HG03103 (cell line): ENCODE data around the gene GRPEL2.
"Not testable (repeated sequence)": the region's sequence is repeated elsewhere in the genome, so short reads cannot be mapped to it uniquely, and the experiment has no call there.

Experiments
- ATAC-seq: cut with Tn5 transposase; IDR thresholded peaks from one replicate; pipeline ENCODE4 v1.9.1; 2021; ENCODE audit warnings: low read depth; ENCODE audit not compliant: unreplicated experiment

GRPEL2 gene

GRCh38 chr5:149374801-149375200, 29.5 kb downstream of the GRPEL2 start:
- no peak for ATAC-seq

- no peak for ATAC-seq
These were observed 30.1 kb downstream of the GRPEL2 start for GRCh38 chr5:149375434-149375833.

GRCh38 chr5:149376104-149376503, 30.8 kb downstream of the GRPEL2 start:
- no peak for ATAC-seq

GRCh38 chr5:149376711-149377447, 31.6 kb downstream of the GRPEL2 start:
- ATAC-seq = no peak

- no peak for ATAC-seq
These were observed 33.0 kb downstream of the GRPEL2 start for GRCh38 chr5:149378241-149378820.

- ATAC-seq = no peak
These were observed 34.0 kb downstream of the GRPEL2 start, which contains the start of gene IL17B for GRCh38 chr5:149379177-149379761. IL17B (minus strand) TSS chr5:149379292; CDS start chr5:149379225, 67 bp downstream.

GRCh38 chr5:149379818-149380374, 34.6 kb downstream of the GRPEL2 start:
- no peak for ATAC-seq

- ATAC-seq = no peak
These were observed 35.3 kb downstream of the GRPEL2 start for GRCh38 chr5:149380466-149381121.

GRCh38 chr5:149381261-149381985, 36.1 kb downstream of the GRPEL2 start:
- ATAC-seq = no peak

GRCh38 chr5:149381986-149382338, 36.7 kb downstream of the GRPEL2 start:
- no peak for ATAC-seq

- ATAC-seq = no peak
These were observed 37.4 kb downstream of the GRPEL2 start for GRCh38 chr5:149382517-149383220.

GRCh38 chr5:149383399-149383798, 38.1 kb downstream of the GRPEL2 start:
- ATAC-seq = no peak

GRCh38 chr5:149386166-149386565, 40.9 kb downstream of the GRPEL2 start:
- no peak for ATAC-seq

- no peak for ATAC-seq
These were observed 41.9 kb downstream of the GRPEL2 start for GRCh38 chr5:149387081-149387631.

- ATAC-seq = no peak
These were observed 42.7 kb downstream of the GRPEL2 start for GRCh38 chr5:149387982-149388381.

- ATAC-seq = no peak
These were observed 43.3 kb downstream of the GRPEL2 start for GRCh38 chr5:149388498-149389190.

GRCh38 chr5:149389552-149390495, 44.5 kb downstream of the GRPEL2 start:
- ATAC-seq = no peak

GRCh38 chr5:149391076-149391475, 45.8 kb downstream of the GRPEL2 start:
- ATAC-seq = not testable (repeated sequence)
